Stimulated activated naive CD4-positive, alpha-beta T cell (primary cell): Measurements from ENCODE around the gene ZC3H12D.
A peak's percentile ranks its signal among the peaks of the same experiment; 100 is the strongest.
"Not testable (repeated sequence)": the region's sequence is repeated elsewhere in the genome, so short reads cannot be mapped to it uniquely, and the experiment has no call there.

Experiments used
- DNase-seq, 6 experiments: peaks; one replicate each; lab custom pipeline; 2025; lab: John Stamatoyannopoulos, UW

Gene ZC3H12D

GRCh38 chr6:149459761-149460160 lies 25.1 kb downstream of the ZC3H12D start:
- DNase-seq, result no peak

GRCh38 chr6:149458806-149459205 lies 26.0 kb downstream of the ZC3H12D start:
- DNase-seq, result no peak

- no peak for DNase-seq
Measured at GRCh38 chr6:149458196-149458595, 26.6 kb downstream of the ZC3H12D start.

- no peak for DNase-seq
Measured at GRCh38 chr6:149457316-149457884, 27.4 kb downstream of the ZC3H12D start.

GRCh38 chr6:149456311-149457021 lies 28.3 kb downstream of the ZC3H12D start:
- no peak for DNase-seq

- no peak for DNase-seq
Measured at GRCh38 chr6:149455031-149455732, 29.6 kb downstream of the ZC3H12D start.

- no peak for DNase-seq
Measured at GRCh38 chr6:149454346-149454848, 30.4 kb downstream of the ZC3H12D start.

GRCh38 chr6:149453597-149454345 lies 31.0 kb downstream of the ZC3H12D start:
- DNase-seq, result no peak

- no peak for DNase-seq
Measured at GRCh38 chr6:149452037-149452939, 32.5 kb downstream of the ZC3H12D start.

GRCh38 chr6:149451376-149452036 lies 33.3 kb downstream of the ZC3H12D start:
- peak in 1 of 6 experiments; percentile 8 for DNase-seq

GRCh38 chr6:149450679-149451375 lies 34.0 kb downstream of the ZC3H12D start:
- peak in 1 of 6 experiments; percentile 9 for DNase-seq

GRCh38 chr6:149449831-149450678 lies 34.8 kb downstream of the ZC3H12D start:
- no peak for DNase-seq

GRCh38 chr6:149448821-149449453 lies 35.9 kb downstream of the ZC3H12D start:
- no peak for DNase-seq

- DNase-seq, result no peak
Measured at GRCh38 chr6:149446791-149447376, 37.9 kb downstream of the ZC3H12D start.

GRCh38 chr6:149445573-149445972 lies 39.2 kb downstream of the ZC3H12D start:
- no peak for DNase-seq

- no peak for DNase-seq
Measured at GRCh38 chr6:149445095-149445466, 39.7 kb downstream of the ZC3H12D start.

GRCh38 chr6:149444360-149445094 lies 40.3 kb downstream of the ZC3H12D start:
- DNase-seq, result not testable (repeated sequence)
